ENCODE results near the gene WDR46.
A peak's percentile ranks its signal among the peaks of the same experiment; 100 is the strongest.
"Not testable (repeated sequence)": the region's sequence is repeated elsewhere in the genome, so short reads cannot be mapped to it uniquely, and the experiment has no call there.

The WDR46 gene

DNA sequence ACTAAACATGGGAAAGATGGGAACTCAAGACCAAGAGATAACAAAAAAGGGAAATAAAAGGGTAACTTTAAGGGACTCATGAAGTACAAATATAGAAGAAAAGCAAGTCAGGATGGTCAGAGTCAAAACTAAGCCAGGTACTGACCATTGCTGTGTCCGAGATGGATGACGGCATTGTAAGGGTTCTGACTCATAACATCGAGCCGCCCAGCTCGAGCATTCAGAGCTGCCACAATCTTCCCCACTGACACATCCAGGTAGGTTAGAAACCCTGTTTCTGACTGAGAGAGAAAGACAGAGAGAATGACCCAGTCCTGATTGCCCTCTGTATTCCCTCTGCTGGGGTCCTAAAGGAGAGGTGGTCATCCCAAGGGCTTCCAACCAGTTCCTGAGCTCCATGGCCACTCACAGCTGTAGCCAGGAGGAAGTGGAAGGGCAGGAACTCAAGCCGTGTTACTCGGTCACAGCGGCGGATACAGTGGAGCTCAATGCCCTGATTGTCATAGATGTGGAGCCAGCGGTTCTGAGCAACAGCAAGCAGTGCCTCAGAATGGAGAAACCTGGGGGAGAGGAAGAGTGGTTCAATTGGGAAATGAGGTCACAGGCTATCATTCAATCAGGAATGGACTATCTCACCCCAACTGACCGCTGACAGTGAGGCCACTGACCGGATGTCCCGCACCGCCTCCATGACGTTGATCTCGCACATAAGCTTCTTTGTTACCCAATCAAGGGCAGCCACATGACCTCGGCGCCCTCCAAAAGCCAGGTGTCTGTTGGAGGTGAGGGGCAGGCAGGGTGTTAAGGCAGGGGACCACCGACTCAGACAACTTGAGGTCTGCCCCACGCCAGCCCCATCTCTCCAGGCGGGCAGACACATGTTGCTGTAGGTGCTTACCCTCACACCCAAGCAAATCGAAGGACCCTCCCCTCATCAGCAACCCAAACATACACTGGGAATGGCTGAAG is 1.8 kb downstream of the WDR46 start:
- TF ChIP-seq CTCF (IDR thresholded peaks at IDR 0.05; ENCODE audit: low read length) = no peak
- TF ChIP-seq EZH2phosphoT487 (IDR thresholded peaks at IDR 0.05; ENCODE audit: low read length) = no peak
- TF ChIP-seq EZH2 (optimal IDR thresholded peaks at IDR 0.05; ENCODE audit: low read depth, low read length) = no peak
- Histone ChIP-seq H3K4me1 (ENCODE audit: low read length) (peaks cover 20% of the 10 kb centered on the region; the same call in 1 of the 2 replicates), H3K4me2 (ENCODE audit: low read depth, low read length) (no peak overlapping the region), H2AFZ (ENCODE audit: low read length) (no peak overlapping the region), H3K36me3 (replicated peaks; ENCODE audit: insufficient read depth, low read length) (0 out of 2 replicates have a peak, but pooled peaks cover 6% of the 10 kb centered on the region), H3K27me3 (replicated peaks; ENCODE audit: insufficient read depth, low read length) (no peaks in the 10 kb centered on the region), H3K9me3 (replicated peaks; ENCODE audit: insufficient read depth, low read length) (no peaks in the 10 kb centered on the region), H3K9me2 (replicated peaks; ENCODE audit: insufficient read depth, low read length) (no peaks in the 10 kb centered on the region), H3K27ac (ENCODE audit: low read length) (no peak overlapping the region), H3F3A (ENCODE audit: insufficient read depth, low read length) (no peaks in the 10 kb centered on the region; the same call in 1 of the 2 replicates), H3K79me2 (ENCODE audit: low read length) (peaks cover 52% of the 10 kb centered on the region), H3K9ac (ENCODE audit: low read length) (no peak overlapping the region), H3K4me3 (ENCODE audit: low read length) (no peak overlapping the region), H4K20me1 (ENCODE audit: insufficient read depth, low read length) (no peaks in the 10 kb centered on the region)
- DNase-seq = no peak

GRCh38 chr6:33285214-33285613 is 3.8 kb downstream of the WDR46 start:
- not testable (repeated sequence) for H3K4me2 ChIP-seq (ENCODE audit: low read depth, low read length); H3K27me3 ChIP-seq (replicated peaks; ENCODE audit: insufficient read depth, low read length); H2AFZ ChIP-seq (ENCODE audit: low read length); H3K4me3 ChIP-seq (ENCODE audit: low read length); H3K36me3 ChIP-seq (replicated peaks; ENCODE audit: insufficient read depth, low read length); H3K27ac ChIP-seq (ENCODE audit: low read length); H3K9me3 ChIP-seq (replicated peaks; ENCODE audit: insufficient read depth, low read length); H3K9ac ChIP-seq (ENCODE audit: low read length); DNase-seq; H3F3A ChIP-seq (ENCODE audit: insufficient read depth, low read length); H3K9me2 ChIP-seq (replicated peaks; ENCODE audit: insufficient read depth, low read length); H4K20me1 ChIP-seq (ENCODE audit: insufficient read depth, low read length)
- Histone ChIP-seq H3K4me1 (ENCODE audit: low read length) (peaks cover 12% of the 10 kb centered on the region; the same call in 1 of the 2 replicates), H3K79me2 (ENCODE audit: low read length) (peaks cover 35% of the 10 kb centered on the region)

DNA sequence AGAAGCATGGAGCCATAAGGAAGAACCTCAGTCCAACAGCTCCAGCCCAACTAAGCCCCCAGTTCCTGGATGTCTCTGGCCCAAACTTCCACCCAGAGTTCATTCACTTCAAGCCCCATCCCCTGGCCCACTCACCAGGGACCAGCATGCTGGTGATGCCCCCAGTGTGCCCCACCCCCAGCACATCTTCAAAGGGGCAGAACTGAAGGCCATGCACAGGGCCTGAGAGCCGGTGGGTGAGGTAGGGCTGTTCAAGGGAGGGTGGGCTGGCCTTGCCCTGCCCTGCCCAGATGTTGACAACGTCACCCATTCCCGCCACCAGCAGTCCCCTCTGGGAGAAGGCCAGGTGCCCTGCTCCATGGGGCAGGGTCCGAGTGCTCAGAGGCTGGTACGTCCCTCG is 8.5 kb downstream of the WDR46 start:
- Histone ChIP-seq H3K79me2 (ENCODE audit: low read length) (peaks cover 4% of the 10 kb centered on the region; the same call in 1 of the 2 replicates), H3K9ac (ENCODE audit: low read length) (no peak overlapping the region), H3K9me2 (replicated peaks; ENCODE audit: insufficient read depth, low read length) (no peaks in the 10 kb centered on the region), H2AFZ (ENCODE audit: low read length) (no peak overlapping the region), H3K27ac (ENCODE audit: low read length) (no peak overlapping the region), H3K36me3 (replicated peaks; ENCODE audit: insufficient read depth, low read length) (no peaks in the 10 kb centered on the region), H3K4me3 (ENCODE audit: low read length) (no peak overlapping the region), H3K27me3 (replicated peaks; ENCODE audit: insufficient read depth, low read length) (no peaks in the 10 kb centered on the region), H3K4me1 (ENCODE audit: low read length) (no peaks in the 10 kb centered on the region), H3K4me2 (ENCODE audit: low read depth, low read length) (no peak overlapping the region), H4K20me1 (ENCODE audit: insufficient read depth, low read length) (peaks cover 5% of the 10 kb centered on the region), H3F3A (ENCODE audit: insufficient read depth, low read length) (peaks cover 28% of the 10 kb centered on the region), H3K9me3 (replicated peaks; ENCODE audit: insufficient read depth, low read length) (no peaks in the 10 kb centered on the region)
- no peak for TF ChIP-seq EZH2phosphoT487 (IDR thresholded peaks at IDR 0.05; ENCODE audit: low read length)
- DNase-seq = no peak

DNA sequence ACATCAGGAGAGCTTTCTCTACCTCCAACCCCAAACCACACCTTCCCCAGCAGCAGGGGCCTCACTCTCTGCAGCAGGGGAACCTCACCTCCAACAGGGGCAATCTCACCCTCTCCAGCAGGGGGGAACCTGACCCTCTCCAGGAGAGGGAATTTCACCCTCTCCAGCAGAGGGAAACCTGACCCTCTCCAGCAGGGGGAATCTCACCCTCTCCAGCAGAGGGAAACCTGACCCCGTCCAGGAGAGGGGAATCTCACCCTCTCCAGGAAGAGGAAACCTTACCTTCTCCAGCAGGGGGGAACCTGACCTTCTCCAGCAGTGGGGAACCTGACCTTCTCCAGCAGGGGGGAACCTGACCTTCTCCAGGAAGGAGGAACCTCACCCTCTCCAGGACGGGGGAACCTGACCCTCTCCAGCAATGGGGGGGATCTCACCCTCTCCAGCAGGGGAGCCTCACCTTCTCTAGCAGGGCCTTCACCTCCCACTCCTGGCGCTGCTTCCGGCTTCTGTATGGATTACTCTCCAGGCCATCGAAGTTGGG is 9.0 kb downstream of the WDR46 start:
- peaks cover 9% of the 10 kb centered on the region for H3K79me2 ChIP-seq (ENCODE audit: low read length)
- no peaks in the 10 kb centered on the region for H3K27me3 ChIP-seq (replicated peaks; ENCODE audit: insufficient read depth, low read length)
- H3K4me3 ChIP-seq (ENCODE audit: low read length) = no peak overlapping the region
- peaks cover 10% of the 10 kb centered on the region for H4K20me1 ChIP-seq (ENCODE audit: insufficient read depth, low read length)
- no peak overlapping the region for H3K27ac ChIP-seq (ENCODE audit: low read length)
- TF ChIP-seq EZH2phosphoT487 (IDR thresholded peaks at IDR 0.05; ENCODE audit: low read length) (no peak), EZH2 (optimal IDR thresholded peaks at IDR 0.05; ENCODE audit: low read depth, low read length) (no peak), CTCF (IDR thresholded peaks at IDR 0.05; ENCODE audit: low read length) (peak; percentile 38)
- no peak for DNase-seq
- H3K9ac ChIP-seq (ENCODE audit: low read length) = no peak overlapping the region
- no peaks in the 10 kb centered on the region for H3K36me3 ChIP-seq (replicated peaks; ENCODE audit: insufficient read depth, low read length)
- no peaks in the 10 kb centered on the region for H3K9me3 ChIP-seq (replicated peaks; ENCODE audit: insufficient read depth, low read length)
- H3F3A ChIP-seq (ENCODE audit: insufficient read depth, low read length) = peaks cover 33% of the 10 kb centered on the region
- H3K4me1 ChIP-seq (ENCODE audit: low read length) = no peaks in the 10 kb centered on the region
- H3K9me2 ChIP-seq (replicated peaks; ENCODE audit: insufficient read depth, low read length) = no peaks in the 10 kb centered on the region
- H2AFZ ChIP-seq (ENCODE audit: low read length) = no peak overlapping the region
- no peak overlapping the region for H3K4me2 ChIP-seq (ENCODE audit: low read depth, low read length)
